Endothelial cell (in vitro differentiated cells): ENCODE data around the gene UBTD1. TPM values are rescaled to one million over a fixed set of nuclear protein-coding genes. Genes with fewer than 3 reads are reported as not detected.

Source experiments
- DNase-seq: peaks from one replicate; pipeline ENCODE4 v3.0.0; 2021; ENCODE audit warnings: low spot score
- H3K27ac Mint-ChIP-seq: one replicate; pipeline ENCODE4 v1.8.0; 2021; ENCODE audit warnings: mixed read lengths, inconsistent platforms; ENCODE audit not compliant: unreplicated experiment
- H3K27me3 Mint-ChIP-seq: one replicate; pipeline ENCODE4 v1.8.0; 2021; ENCODE audit warnings: mild to moderate bottlenecking, moderate library complexity, mixed read lengths, inconsistent platforms; ENCODE audit not compliant: unreplicated experiment
- H3K36me3 Mint-ChIP-seq: one replicate; pipeline ENCODE4 v1.8.0; 2021; ENCODE audit warnings: mild to moderate bottlenecking, low read depth, mixed read lengths, inconsistent platforms; ENCODE audit not compliant: unreplicated experiment
- H3K4me1 Mint-ChIP-seq: one replicate; pipeline ENCODE4 v1.8.0; 2021; ENCODE audit warnings: mild to moderate bottlenecking, mixed read lengths, inconsistent platforms; ENCODE audit not compliant: unreplicated experiment
- H3K4me3 Mint-ChIP-seq: one replicate; pipeline ENCODE4 v1.8.0; 2021; ENCODE audit warnings: mild to moderate bottlenecking, mixed read lengths, inconsistent platforms; ENCODE audit not compliant: unreplicated experiment
- H3K9me3 Mint-ChIP-seq: one replicate; pipeline ENCODE4 v1.8.0; 2021; ENCODE audit warnings: mixed read lengths, inconsistent platforms; ENCODE audit not compliant: unreplicated experiment
- long read RNA-seq: library from polyadenylated mRNA; unstranded; transcript quantifications from one replicate; pipeline ENCODE4 v2.0.0, GENCODE V29; 2020; ENCODE audit not compliant: unreplicated experiment
- total RNA-seq: library from RNA; stranded (reverse); fragmentation: NEBNext Ultra II Directional; extraction: Animal tissue kit (Norgen Biotek cat#: 25700); gene quantifications from one replicate; pipeline ENCODE4 v1.2.1, GENCODE V29; 2021; ENCODE audit not compliant: unreplicated experiment
- TF ChIP-seq, protein P1 (sequence below): fragments of 200-600 bp; sonication (generic); IDR thresholded peaks from one replicate; pipeline ENCODE4 v1.5.0; 2021; ENCODE audit warnings: antibody characterized with exemption; ENCODE audit not compliant: unreplicated experiment

UBTD1 gene, protein sequence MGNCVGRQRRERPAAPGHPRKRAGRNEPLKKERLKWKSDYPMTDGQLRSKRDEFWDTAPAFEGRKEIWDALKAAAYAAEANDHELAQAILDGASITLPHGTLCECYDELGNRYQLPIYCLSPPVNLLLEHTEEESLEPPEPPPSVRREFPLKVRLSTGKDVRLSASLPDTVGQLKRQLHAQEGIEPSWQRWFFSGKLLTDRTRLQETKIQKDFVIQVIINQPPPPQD
- total RNA-seq: 78.0 TPM
- long read RNA-seq, transcript UBTD1-201 (3 exons, 1,706 nt): major isoform, 107 of 111 reads
- long read RNA-seq, partial matches to known transcripts: 2 of 111 reads
- long read RNA-seq, other reads (novel, unspliced or antisense): 2 of 111 reads

DNA sequence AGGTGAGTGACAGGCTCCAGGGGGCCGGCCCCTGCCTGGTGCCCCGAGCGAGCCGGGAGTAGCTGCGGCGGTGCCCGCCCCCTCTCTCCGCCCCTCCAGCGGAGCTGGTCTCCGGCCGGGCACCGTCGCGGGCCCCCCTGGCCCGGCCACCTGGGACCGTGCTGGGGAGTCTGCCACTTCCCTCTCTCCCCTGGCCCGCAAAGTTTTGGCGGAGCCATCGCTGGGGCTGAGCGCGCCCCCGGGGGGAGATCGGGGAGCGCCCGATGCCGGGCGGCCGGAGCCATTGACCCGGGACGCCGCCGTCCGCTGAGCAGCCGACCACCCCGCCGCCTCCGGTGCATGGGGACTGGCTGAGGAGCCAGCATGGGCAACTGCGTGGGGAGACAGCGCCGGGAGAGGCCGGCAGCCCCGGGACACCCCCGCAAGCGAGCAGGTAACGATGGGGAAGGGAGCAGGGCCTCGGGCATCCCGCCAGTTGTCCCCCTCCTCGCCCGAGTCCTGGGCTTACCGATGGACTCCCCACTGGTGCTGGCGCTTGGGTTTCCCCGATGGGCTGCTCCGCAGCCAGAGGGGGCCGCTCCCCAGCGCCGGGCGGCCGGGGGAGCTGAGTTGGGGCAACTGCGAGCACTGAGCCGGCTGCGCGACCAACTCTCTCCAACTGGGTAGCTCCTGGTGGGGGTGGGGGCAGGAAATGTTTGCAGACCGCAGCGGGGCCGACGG, at the start of gene UBTD1:
Gene UBTD1 (plus strand): TSS at position 84 of the 720 bp plus-strand sequence. CDS start 280 bp downstream, at position 364.
- peak; percentile 62 for DNase-seq
- H3K4me3 Mint-ChIP-seq: peak within 1 kb of the TSS; percentile 95
- TF ChIP-seq, protein P1, sequence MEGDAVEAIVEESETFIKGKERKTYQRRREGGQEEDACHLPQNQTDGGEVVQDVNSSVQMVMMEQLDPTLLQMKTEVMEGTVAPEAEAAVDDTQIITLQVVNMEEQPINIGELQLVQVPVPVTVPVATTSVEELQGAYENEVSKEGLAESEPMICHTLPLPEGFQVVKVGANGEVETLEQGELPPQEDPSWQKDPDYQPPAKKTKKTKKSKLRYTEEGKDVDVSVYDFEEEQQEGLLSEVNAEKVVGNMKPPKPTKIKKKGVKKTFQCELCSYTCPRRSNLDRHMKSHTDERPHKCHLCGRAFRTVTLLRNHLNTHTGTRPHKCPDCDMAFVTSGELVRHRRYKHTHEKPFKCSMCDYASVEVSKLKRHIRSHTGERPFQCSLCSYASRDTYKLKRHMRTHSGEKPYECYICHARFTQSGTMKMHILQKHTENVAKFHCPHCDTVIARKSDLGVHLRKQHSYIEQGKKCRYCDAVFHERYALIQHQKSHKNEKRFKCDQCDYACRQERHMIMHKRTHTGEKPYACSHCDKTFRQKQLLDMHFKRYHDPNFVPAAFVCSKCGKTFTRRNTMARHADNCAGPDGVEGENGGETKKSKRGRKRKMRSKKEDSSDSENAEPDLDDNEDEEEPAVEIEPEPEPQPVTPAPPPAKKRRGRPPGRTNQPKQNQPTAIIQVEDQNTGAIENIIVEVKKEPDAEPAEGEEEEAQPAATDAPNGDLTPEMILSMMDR: no peak
- peaks cover 53% of the 10 kb centered on the region for H3K4me1 Mint-ChIP-seq
- peak within 1 kb of the TSS; percentile 94 for H3K27ac Mint-ChIP-seq
- H3K27me3 Mint-ChIP-seq: peaks cover 25% of the 10 kb centered on the region
- peaks cover 7% of the 10 kb centered on the region for H3K36me3 Mint-ChIP-seq
- no peaks in the 10 kb centered on the region for H3K9me3 Mint-ChIP-seq

DNA sequence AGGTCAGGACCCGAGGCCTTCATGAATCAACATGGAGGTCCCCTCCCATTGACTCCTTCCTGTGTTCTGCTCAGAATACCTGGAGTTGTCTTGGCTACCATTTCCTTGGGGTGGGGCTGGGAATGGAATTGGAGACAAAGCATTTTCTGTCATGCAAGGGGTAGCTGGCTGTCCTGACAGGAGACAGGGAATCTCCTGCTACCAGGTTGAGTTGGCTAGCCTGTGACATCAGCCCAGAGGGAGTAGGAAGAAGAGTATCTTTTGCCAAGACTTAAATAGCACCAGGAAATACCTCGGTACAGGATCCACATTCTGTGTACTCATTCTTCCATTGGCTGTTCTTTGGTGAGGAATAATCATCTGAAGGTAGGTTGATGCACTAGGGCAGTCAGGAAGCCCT, 47.9 kb upstream of the UBTD1 start:
- Mint-ChIP-seq H3K9me3 (no peaks in the 10 kb centered on the region), H3K36me3 (peaks cover 38% of the 10 kb centered on the region), H3K27ac (peak overlapping the region; percentile 16), H3K4me1 (peaks cover 22% of the 10 kb centered on the region), H3K4me3 (no peak overlapping the region), H3K27me3 (peaks cover 13% of the 10 kb centered on the region)
- TF ChIP-seq, protein P1: no peak
- no peak for DNase-seq

DNA sequence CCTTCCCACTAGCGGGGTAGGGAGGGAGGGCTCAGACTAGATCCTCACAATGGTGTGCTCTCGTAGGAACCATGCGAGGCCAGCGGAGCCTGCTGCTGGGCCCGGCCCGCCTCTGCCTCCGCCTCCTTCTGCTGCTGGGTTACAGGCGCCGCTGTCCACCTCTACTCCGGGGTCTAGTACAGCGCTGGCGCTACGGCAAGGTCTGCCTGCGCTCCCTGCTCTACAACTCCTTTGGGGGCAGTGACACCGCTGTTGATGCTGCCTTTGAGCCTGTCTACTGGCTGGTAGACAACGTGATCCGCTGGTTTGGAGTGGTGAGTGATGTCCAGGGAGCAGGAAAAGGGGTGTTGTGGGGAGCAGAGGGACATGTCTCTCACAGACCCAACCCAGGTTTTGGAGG, 47.1 kb upstream of the UBTD1 start:
- DNase-seq: no peak
- peaks cover 19% of the 10 kb centered on the region for H3K4me1 Mint-ChIP-seq
- peaks cover 41% of the 10 kb centered on the region for H3K36me3 Mint-ChIP-seq
- H3K4me3 Mint-ChIP-seq: no peak overlapping the region
- no peak overlapping the region for H3K27ac Mint-ChIP-seq
- peaks cover 13% of the 10 kb centered on the region for H3K27me3 Mint-ChIP-seq
- TF ChIP-seq, protein P1: no peak
- no peaks in the 10 kb centered on the region for H3K9me3 Mint-ChIP-seq

DNA sequence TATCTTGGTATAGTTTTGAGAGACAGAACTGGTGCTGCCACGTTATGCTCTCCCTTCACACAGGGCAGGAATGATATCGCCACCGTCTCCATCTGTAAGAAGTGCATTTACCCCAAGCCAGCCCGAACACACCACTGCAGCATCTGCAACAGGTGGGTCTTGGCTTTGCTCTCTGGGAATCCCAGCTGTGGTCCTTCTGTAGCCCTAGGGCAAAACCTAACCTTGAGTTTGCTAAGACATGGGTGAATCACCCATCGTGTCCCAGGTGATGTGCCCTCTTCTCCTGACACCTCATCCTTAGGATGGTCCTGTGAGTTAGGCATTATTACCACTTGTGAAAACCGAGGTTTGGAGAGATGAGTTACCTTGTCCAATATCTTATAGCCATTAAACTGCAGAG, 46.4 kb upstream of the UBTD1 start:
- no peak for DNase-seq
- Mint-ChIP-seq H3K27ac (peak overlapping the region; percentile 30), H3K9me3 (no peaks in the 10 kb centered on the region), H3K4me3 (peak overlapping the region; percentile 29), H3K4me1 (peaks cover 13% of the 10 kb centered on the region), H3K27me3 (peaks cover 13% of the 10 kb centered on the region), H3K36me3 (peaks cover 44% of the 10 kb centered on the region)
- TF ChIP-seq, protein P1: no peak
